ENCODE measurements around the gene FAM117A. TPM values are rescaled to one million over a fixed set of nuclear protein-coding genes. Genes with fewer than 3 reads are reported as not detected.

Gene FAM117A
- total and polyA plus RNA-seq, 12 donors, result 4.0 to 14.0 (median 10.1) TPM

GRCh38 chr17:49739641-49740271 is 24.2 kb downstream of the FAM117A start:
- peak; percentile 78 to 81 for DNase-seq
- peak; percentile 54 to 89 (median 78) for ATAC-seq
- Histone ChIP-seq H3K4me3 (peak overlapping the region in 1 of 10 donors; percentile 42), H3K27me3 (no peaks in the 10 kb centered on the region), H3K36me3 (no peaks in the 10 kb centered on the region), H3K27ac (peak overlapping the region in 7 of 10 donors; percentile 15 to 87 (median 66)), H3K4me1 (peaks cover 18 to 81% (median 63%) of the 10 kb centered on the region in 9 donors), H3K9me3 (no peaks in the 10 kb centered on the region)
- TF ChIP-seq CTCF (IDR thresholded peaks at IDR 0.05), result no peak
- intact Hi-C loops (cut with DNase I), result no loop called here
- 27 to 29% methylated on average over 7 of the region's 7 CpGs for WGBS, 2 donors

GRCh38 chr17:49738456-49739163 is 25.3 kb downstream of the FAM117A start:
- Histone ChIP-seq H3K36me3 (no peaks in the 10 kb centered on the region), H3K9me3 (no peaks in the 10 kb centered on the region), H3K27ac (peak overlapping the region in 7 of 10 donors; percentile 15 to 87 (median 66)), H3K27me3 (no peaks in the 10 kb centered on the region), H3K4me1 (peaks cover 18 to 72% (median 57%) of the 10 kb centered on the region in 9 donors), H3K4me3 (peak overlapping the region in 1 of 10 donors; percentile 42)
- ATAC-seq (peak in 1 of 8 donors; percentile 42), DNase-seq (no peak)
- TF ChIP-seq CTCF (IDR thresholded peaks at IDR 0.05), result no peak
- WGBS, 2 donors, result 67 to 81% methylated on average over 5 of the region's 5 CpGs
- intact Hi-C loops (cut with DNase I), result no loop called here

- no peak for ATAC-seq
- intact Hi-C loops (cut with DNase I), result loop anchor here in 2 of 10 donors (5.0 kb wide), 1 partner anchor 42 kb away; no protein-coding TSS in a partner anchor
- peaks cover 15 to 72% (median 51%) of the 10 kb centered on the region in 9 donors for H3K4me1 ChIP-seq
- H3K27me3 ChIP-seq, result no peaks in the 10 kb centered on the region
- peaks cover 0 to 3% (median 0%) of the 10 kb centered on the region in 9 donors for H3K36me3 ChIP-seq
- H3K9me3 ChIP-seq, result no peaks in the 10 kb centered on the region
- no peak overlapping the region for H3K4me3 ChIP-seq
- TF ChIP-seq CTCF (IDR thresholded peaks at IDR 0.05), result no peak
- no peak overlapping the region for H3K27ac ChIP-seq
- DNase-seq, result no peak
- 96 to 98% methylated on average over 13 of the region's 13 CpGs for WGBS, 2 donors
Measured at GRCh38 chr17:49734515-49735490, 29.1 kb downstream of the FAM117A start.

GRCh38 chr17:49731435-49731831 is 32.5 kb downstream of the FAM117A start:
- DNase-seq (no peak), ATAC-seq (no peak)
- Histone ChIP-seq H3K27ac (peak overlapping the region in 8 of 10 donors; percentile 49 to 91 (median 80)), H3K4me3 (no peak overlapping the region), H3K27me3 (no peaks in the 10 kb centered on the region), H3K4me1 (peaks cover 21 to 76% (median 61%) of the 10 kb centered on the region in 9 donors), H3K36me3 (peaks cover 0 to 3% (median 0%) of the 10 kb centered on the region in 9 donors), H3K9me3 (no peaks in the 10 kb centered on the region)
- TF ChIP-seq CTCF (IDR thresholded peaks at IDR 0.05), result no peak
- intact Hi-C loops (cut with DNase I), result loop anchor here in 2 of 10 donors (5.0 kb wide), 1 partner anchor 46 kb away; no protein-coding TSS in a partner anchor
- WGBS, 2 donors, result 46% methylated on average over 4 of the region's 4 CpGs

All from heart right ventricle (tissue), 16 donors.